Loucy (cell line): Measurements from ENCODE around the gene CNFN.

ENCODE experiments used
- CTCF ChIP-seq: fragments of 200-600 bp; sonication (generic); conservative IDR thresholded peaks from 2 replicates; pipeline ENCODE4 v1.5.1; 2014; ENCODE audit warnings: mild to moderate bottlenecking, antibody characterized with exemption, low read length
- EZH2phosphoT487 ChIP-seq: fragments of 200-600 bp; IDR thresholded peaks from 2 replicates; pipeline ENCODE4 v1.6.1; 2018; ENCODE audit warnings: antibody characterized with exemption, mild to moderate bottlenecking, moderate library complexity, borderline replicate concordance

- TF ChIP-seq CTCF (no peak), EZH2phosphoT487 (no peak)
These were observed 22.6 kb upstream of the CNFN start for GRCh38 chr19:42412661-42413076.
